CD4-positive, alpha-beta T cell treated with Interleukin-10 for 1 hour (primary cell): ENCODE data around the gene PFKP.

Source experiments
- DNase-seq: peaks from one replicate; pipeline ENCODE4 v3.0.0-alpha.2; 2020

Gene PFKP

GRCh38 chr10:3072641-3073360 is 5.5 kb downstream of the PFKP start:
- DNase-seq: no peak

- DNase-seq: no peak
These were observed 6.9 kb downstream of the PFKP start for GRCh38 chr10:3074145-3074665.

- no peak for DNase-seq
These were observed 7.7 kb downstream of the PFKP start for GRCh38 chr10:3074985-3075600.

GRCh38 chr10:3076138-3076537 is 8.8 kb downstream of the PFKP start:
- no peak for DNase-seq

GRCh38 chr10:3077509-3077908 is 10.2 kb downstream of the PFKP start:
- no peak for DNase-seq

GRCh38 chr10:3077940-3078630 is 10.7 kb downstream of the PFKP start:
- no peak for DNase-seq

- no peak for DNase-seq
These were observed 14.1 kb downstream of the PFKP start for GRCh38 chr10:3081383-3081981.

GRCh38 chr10:3082290-3082689 is 14.9 kb downstream of the PFKP start:
- DNase-seq: no peak

GRCh38 chr10:3085785-3086567 is 18.6 kb downstream of the PFKP start:
- no peak for DNase-seq

GRCh38 chr10:3090388-3090787 is 23.0 kb downstream of the PFKP start:
- no peak for DNase-seq

GRCh38 chr10:3090914-3091787 is 23.8 kb downstream of the PFKP start:
- DNase-seq: no peak

GRCh38 chr10:3091921-3092320 is 24.6 kb downstream of the PFKP start:
- no peak for DNase-seq

- DNase-seq: no peak
These were observed 26.6 kb downstream of the PFKP start for GRCh38 chr10:3093996-3094395.

GRCh38 chr10:3094609-3095036 is 27.3 kb downstream of the PFKP start:
- DNase-seq: no peak

GRCh38 chr10:3095373-3096139 is 28.2 kb downstream of the PFKP start:
- DNase-seq: peak; percentile 48

GRCh38 chr10:3096149-3096548 is 28.8 kb downstream of the PFKP start:
- DNase-seq: no peak

GRCh38 chr10:3097160-3097559 is 29.8 kb downstream of the PFKP start:
- DNase-seq: no peak

- DNase-seq: no peak
These were observed 31.3 kb downstream of the PFKP start for GRCh38 chr10:3098689-3099088.

- no peak for DNase-seq
These were observed 32.1 kb downstream of the PFKP start for GRCh38 chr10:3099291-3100092.
